SH-SY5Y (cell line): ENCODE data around the gene NGEF.

Experiments
- GATA2 ChIP-seq: IDR thresholded peaks from 2 replicates; pipeline ENCODE4 v1.6.1; 2011; ENCODE audit warnings: mild to moderate bottlenecking, low read depth, low read length
- GATA3 ChIP-seq: IDR thresholded peaks from 2 replicates; pipeline ENCODE4 v1.6.1; 2011; ENCODE audit warnings: low read depth, mild to moderate bottlenecking, low read length, moderate library complexity

DNA sequence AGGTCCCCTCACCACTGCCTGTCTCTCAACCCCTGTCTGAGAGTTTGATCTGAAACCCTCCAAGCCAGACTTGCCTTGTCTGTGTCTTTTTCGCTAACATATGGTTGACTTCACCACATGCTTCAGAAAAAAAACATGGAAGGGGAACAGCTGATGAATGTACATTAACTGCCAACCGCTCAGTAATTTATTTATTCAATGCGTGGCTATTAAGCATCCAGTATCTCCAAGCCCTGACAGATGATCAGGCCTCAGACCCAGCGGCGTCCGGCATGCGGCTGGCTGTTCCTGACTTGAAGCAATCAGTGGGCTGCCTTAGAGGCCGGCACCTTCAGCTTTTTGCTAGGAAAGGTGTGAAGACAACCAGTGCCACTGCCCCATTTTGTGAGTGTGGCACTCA is 62.3 kb downstream of the NGEF start:
- no peak for TF ChIP-seq GATA2
- TF ChIP-seq GATA3, result no peak
